HepG2 (cell line): Measurements from ENCODE around the gene AATF. TPM values are rescaled to one million over a fixed set of nuclear protein-coding genes. Genes with fewer than 3 reads are reported as not detected.

Experiments used
- MATR3 ChIP-seq: sonication (generic); formaldehyde crosslinking; IDR thresholded peaks from 2 replicates; pipeline ENCODE4 v1.4.0; 2020; ENCODE audit warnings: missing genetic modification reagents
- MXD3 ChIP-seq: IDR thresholded peaks from 2 replicates; pipeline ENCODE4 v1.6.1; 2016; ENCODE audit warnings: mild to moderate bottlenecking, missing biosample characterization, missing genetic modification reagents
- SOX6 ChIP-seq, 2 experiments: fragments of 450-650 bp in 1 of 2; sonication (generic) in 1 of 2; formaldehyde crosslinking in 1 of 2; IDR thresholded peaks; 2 replicates each; pipeline versions ENCODE4 v1.4.0 to v1.6.1; 2017 to 2020; ENCODE audit warnings: antibody characterized with exemption in 1 of 2, mild to moderate bottlenecking in 1 of 2, missing genetic modification reagents in 1 of 2
- SP2 ChIP-seq: sonication (generic); formaldehyde crosslinking; IDR thresholded peaks from 2 replicates; pipeline ENCODE4 v1.5.1; 2020; ENCODE audit warnings: mild to moderate bottlenecking, missing genetic modification reagents
- ZBTB7B ChIP-seq: sonication (generic); formaldehyde crosslinking; IDR thresholded peaks from 2 replicates; pipeline ENCODE4 v1.4.0; 2020; ENCODE audit warnings: missing genetic modification reagents
- ZHX2 ChIP-seq, 2 experiments: sonication (generic) in 1 of 2; formaldehyde crosslinking in 1 of 2; IDR thresholded peaks; 2 replicates each; pipeline versions ENCODE4 v1.6.1 to v1.9.0; 2014 to 2022; ENCODE audit warnings: antibody characterized with exemption in 1 of 2, borderline replicate concordance in 1 of 2, inconsistent platforms in 1 of 2, low read depth in 1 of 2, missing genetic modification reagents in 1 of 2
- ZNF230 ChIP-seq: sonication (generic); formaldehyde crosslinking; IDR thresholded peaks from 2 replicates; pipeline ENCODE4 v1.4.0; 2020; ENCODE audit warnings: mild to moderate bottlenecking, missing genetic modification reagents
- polyA plus RNA-seq, 8 experiments: library from polyadenylated mRNA; depleted of rRNA in 3 of 8; stranded (reverse) in 7 of 8; unstranded in 1 of 8; fragments of >200 nt; fragmentation: Illumina TruSeq in 4 of 8; extraction: Trizol in 4 of 8; gene quantifications; 2 replicates each; pipeline versions ENCODE4 v1.2.1 to v1.2.3, GENCODE V29; 2011 to 2016; ENCODE audit warnings: low read depth in 4 of 8, missing spikeins in 1 of 8, mixed read lengths in 1 of 8; ENCODE audit not compliant: insufficient read depth in 1 of 8
- total RNA-seq, 5 experiments: library from RNA; depleted of rRNA; stranded (reverse); fragments of >200 nt; fragmentation: Illumina TruSeq; extraction: Trizol; gene quantifications; 2 replicates each; pipeline ENCODE4 v1.2.3, GENCODE V29; 2016; ENCODE audit warnings: low read depth in 1 of 5

Gene AATF
- total and polyA plus RNA-seq, 2 of the 13 experiments (the other 11 are each of a cell fraction or from before 2014, with no cell fraction given): 9.1 to 53.3 TPM

- TF ChIP-seq ZHX2 (IDR thresholded peaks at IDR 0.05; ENCODE audit: low read depth): no peak
- TF ChIP-seq ZHX2 (CRISPR knock-in tag; IDR thresholded peaks at IDR 0.05; ENCODE audit: borderline replicate concordance): no peak
- no peak for TF ChIP-seq ZNF230 (CRISPR knock-in tag)
- no peak for TF ChIP-seq MATR3 (CRISPR knock-in tag)
- no peak for TF ChIP-seq MXD3 (CRISPR knock-in tag)
- no peak for TF ChIP-seq SP2 (CRISPR knock-in tag)
- no peak for TF ChIP-seq SOX6 (IDR thresholded peaks at IDR 0.05)
- no peak for TF ChIP-seq SOX6 (CRISPR knock-in tag; IDR thresholded peaks at IDR 0.05)
- no peak for TF ChIP-seq ZBTB7B
- TF ChIP-seq, all 625 proteins: peak for 0
Measured at GRCh38 chr17:36977568-36977967, 28.8 kb downstream of the AATF start (continued).
